Measurements from ENCODE around the gene STPG4. TPM values are rescaled to one million over a fixed set of nuclear protein-coding genes. Genes with fewer than 3 reads are reported as not detected.

Gene STPG4
- total RNA-seq, 4 donors from 2014 or later: not detected

- 56% methylated on average over 13 of the region's 15 CpGs for WGBS
- Histone ChIP-seq H3K27ac (replicated peaks in 1 of 4) (peak overlapping the region; percentile 87 to 91 (median 90)), H3K27me3 (no peaks in the 10 kb centered on the region), H3K9me3 (no peaks in the 10 kb centered on the region), H3K4me1 (peaks cover 83 to 96% (median 94%) of the 10 kb centered on the region in 4 donors), H3K4me3 (no peak overlapping the region), H3K36me3 (peaks cover 0 to 18% (median 16%) of the 10 kb centered on the region in 4 donors)
- intact Hi-C loops (cut with DNase I): loop anchor here (10.0 kb wide), 1 partner anchor 156 kb away; the partner anchor contains the start of gene MCFD2
- TF ChIP-seq, protein P1, sequence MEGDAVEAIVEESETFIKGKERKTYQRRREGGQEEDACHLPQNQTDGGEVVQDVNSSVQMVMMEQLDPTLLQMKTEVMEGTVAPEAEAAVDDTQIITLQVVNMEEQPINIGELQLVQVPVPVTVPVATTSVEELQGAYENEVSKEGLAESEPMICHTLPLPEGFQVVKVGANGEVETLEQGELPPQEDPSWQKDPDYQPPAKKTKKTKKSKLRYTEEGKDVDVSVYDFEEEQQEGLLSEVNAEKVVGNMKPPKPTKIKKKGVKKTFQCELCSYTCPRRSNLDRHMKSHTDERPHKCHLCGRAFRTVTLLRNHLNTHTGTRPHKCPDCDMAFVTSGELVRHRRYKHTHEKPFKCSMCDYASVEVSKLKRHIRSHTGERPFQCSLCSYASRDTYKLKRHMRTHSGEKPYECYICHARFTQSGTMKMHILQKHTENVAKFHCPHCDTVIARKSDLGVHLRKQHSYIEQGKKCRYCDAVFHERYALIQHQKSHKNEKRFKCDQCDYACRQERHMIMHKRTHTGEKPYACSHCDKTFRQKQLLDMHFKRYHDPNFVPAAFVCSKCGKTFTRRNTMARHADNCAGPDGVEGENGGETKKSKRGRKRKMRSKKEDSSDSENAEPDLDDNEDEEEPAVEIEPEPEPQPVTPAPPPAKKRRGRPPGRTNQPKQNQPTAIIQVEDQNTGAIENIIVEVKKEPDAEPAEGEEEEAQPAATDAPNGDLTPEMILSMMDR (IDR thresholded peaks at IDR 0.05): no peak
- no peak for TF ChIP-seq EP300 (IDR thresholded peaks at IDR 0.05)
- TF ChIP-seq POLR2A (IDR thresholded peaks at IDR 0.05; ENCODE audit: low read depth): no peak
- TF ChIP-seq POLR2AphosphoS5 (IDR thresholded peaks at IDR 0.05): no peak
- peak; percentile 95 for DNase-seq (ENCODE audit: extremely low spot score)
These were observed 83.9 kb downstream of the STPG4 start for GRCh38 chr2:47070920-47071824.

GRCh38 chr2:47070155-47070919 is 84.8 kb downstream of the STPG4 start:
- H3K27ac ChIP-seq (replicated peaks in 1 of 4): peak overlapping the region; percentile 87 to 91 (median 90)
- TF ChIP-seq EP300 (IDR thresholded peaks at IDR 0.05): no peak
- no peak for TF ChIP-seq POLR2A (IDR thresholded peaks at IDR 0.05; ENCODE audit: low read depth)
- TF ChIP-seq, protein P1 (IDR thresholded peaks at IDR 0.05): no peak
- no peaks in the 10 kb centered on the region for H3K9me3 ChIP-seq
- intact Hi-C loops (cut with DNase I): loop anchor here (10.0 kb wide), 1 partner anchor 156 kb away; the partner anchor contains the start of gene MCFD2
- H3K27me3 ChIP-seq: no peaks in the 10 kb centered on the region
- no peak overlapping the region for H3K4me3 ChIP-seq
- WGBS: 88% methylated on average over 4 of the region's 13 CpGs
- DNase-seq (ENCODE audit: extremely low spot score): no peak
- H3K36me3 ChIP-seq: peaks cover 0 to 18% (median 16%) of the 10 kb centered on the region in 4 donors
- peaks cover 84 to 96% (median 94%) of the 10 kb centered on the region in 4 donors for H3K4me1 ChIP-seq

DNA sequence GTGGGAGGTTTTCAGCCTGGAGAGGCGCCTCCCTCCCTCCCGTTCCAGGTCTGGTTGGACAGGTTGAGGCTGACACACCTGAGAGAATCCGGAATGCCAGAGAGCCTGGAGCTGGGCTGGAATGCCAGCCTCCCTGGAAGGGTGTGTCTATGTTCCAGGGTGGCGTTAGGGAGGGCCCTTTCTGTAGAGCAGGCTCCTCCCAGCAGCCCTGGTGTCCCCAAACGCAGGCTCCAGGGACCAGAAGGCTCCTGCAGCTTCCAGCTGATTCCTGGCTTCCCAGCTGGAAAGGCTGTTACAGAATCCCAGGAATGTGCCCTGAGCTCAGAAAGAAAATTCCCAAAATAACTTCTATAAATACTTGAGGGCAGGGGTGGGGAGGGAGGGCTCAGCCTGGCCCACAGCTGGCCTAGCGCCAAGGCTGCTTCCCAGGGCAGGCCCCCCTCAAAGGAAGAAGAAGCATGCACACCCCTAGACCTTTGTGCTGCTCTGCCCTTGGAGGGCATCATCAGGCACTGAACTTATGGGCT is 85.4 kb downstream of the STPG4 start:
- TF ChIP-seq POLR2AphosphoS5 (IDR thresholded peaks at IDR 0.05) (peak; percentile 55 to 70), POLR2A (IDR thresholded peaks at IDR 0.05; ENCODE audit: low read depth) (no peak)
- Histone ChIP-seq H3K36me3 (peaks cover 0 to 18% (median 14%) of the 10 kb centered on the region in 4 donors), H3K9me3 (no peaks in the 10 kb centered on the region), H3K27ac (replicated peaks in 1 of 4) (peak overlapping the region; percentile 87 to 91 (median 90)), H3K27me3 (no peaks in the 10 kb centered on the region), H3K4me3 (no peak overlapping the region), H3K4me1 (peaks cover 81 to 98% (median 94%) of the 10 kb centered on the region in 4 donors)
- no peak for DNase-seq (ENCODE audit: extremely low spot score)
- whole genome bisulfite sequencing: 40% methylated on average over 1 of the region's 6 CpGs
- intact Hi-C loops (cut with DNase I): loop anchor here (10.0 kb wide), 1 partner anchor 155 kb away; the partner anchor contains the start of gene MCFD2

DNA sequence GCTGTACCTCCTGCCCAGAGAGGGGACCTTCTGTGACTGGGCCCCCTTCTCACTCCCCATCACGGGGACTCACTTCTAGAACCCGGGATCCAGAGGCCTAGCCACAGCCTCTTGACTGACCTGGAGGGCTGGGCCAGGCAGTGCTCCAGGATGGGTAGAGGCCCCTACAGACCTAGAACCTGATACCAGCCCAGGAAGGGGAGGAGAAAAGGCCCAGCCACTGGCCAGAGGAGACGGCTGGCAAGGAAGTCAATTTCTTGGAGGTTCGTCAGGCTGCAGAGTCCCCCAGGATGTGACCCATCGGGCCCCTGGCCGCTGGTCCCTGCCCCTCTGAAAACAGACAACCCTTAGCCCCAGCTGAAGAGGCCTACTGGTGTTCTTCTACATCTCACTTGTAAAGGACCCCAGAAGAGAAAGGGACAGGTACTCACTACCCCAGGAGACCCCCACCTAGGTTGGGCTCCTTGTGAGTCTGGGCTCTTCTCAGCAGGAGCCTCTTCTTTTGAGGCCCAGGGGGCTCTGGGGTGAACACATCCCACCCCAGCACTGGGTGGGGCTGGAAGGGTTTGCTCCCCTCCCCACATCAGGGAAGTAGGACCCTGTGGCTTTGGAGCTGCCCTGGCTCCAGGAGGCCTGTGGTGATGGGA is 86.0 kb downstream of the STPG4 start:
- intact Hi-C loops (cut with DNase I): no loop called here
- peak overlapping the region; percentile 87 to 91 (median 90) for H3K27ac ChIP-seq (replicated peaks in 1 of 4)
- H3K4me3 ChIP-seq: no peak overlapping the region
- peaks cover 0 to 17% (median 9%) of the 10 kb centered on the region in 4 donors for H3K36me3 ChIP-seq
- DNase-seq (ENCODE audit: extremely low spot score): no peak
- WGBS: 80% methylated on average over 6 of the region's 6 CpGs
- TF ChIP-seq POLR2AphosphoS5 (IDR thresholded peaks at IDR 0.05) (no peak), POLR2A (IDR thresholded peaks at IDR 0.05; ENCODE audit: low read depth) (no peak), EP300 (IDR thresholded peaks at IDR 0.05) (no peak)
- TF ChIP-seq, protein P1 (IDR thresholded peaks at IDR 0.05): no peak
- no peaks in the 10 kb centered on the region for H3K27me3 ChIP-seq
- no peaks in the 10 kb centered on the region for H3K9me3 ChIP-seq
- H3K4me1 ChIP-seq: peaks cover 81 to 100% (median 96%) of the 10 kb centered on the region in 4 donors

All from esophagus muscularis mucosa (tissue), 4 donors.